Neuronal stem cell (in vitro differentiated cells): ENCODE measurements around the gene ZNF276.
"Not testable (repeated sequence)": the region's sequence is repeated elsewhere in the genome, so short reads cannot be mapped to it uniquely, and the experiment has no call there.

Experiments used
- DNase-seq: peaks from one replicate; pipeline ENCODE4 v3.0.0-alpha.2; 2013; ENCODE audit warnings: low spot score
- H2AFZ ChIP-seq: one replicate; pipeline ENCODE4 v1.6.1; 2013; ENCODE audit warnings: mild to moderate bottlenecking, low read length, inconsistent platforms
- H2AK5ac ChIP-seq: 2 replicates; pipeline ENCODE4 v1.6.1; 2013; ENCODE audit warnings: low read depth, mild to moderate bottlenecking, inconsistent platforms, low read length, moderate library complexity, mixed read lengths
- H2BK120ac ChIP-seq: 2 replicates; pipeline ENCODE4 v1.6.1; 2013; ENCODE audit warnings: low read depth, mild to moderate bottlenecking, inconsistent platforms, low read length, moderate library complexity, mixed read lengths
- H2BK12ac ChIP-seq: one replicate; pipeline ENCODE4 v1.6.1; 2013; ENCODE audit warnings: low read length, inconsistent platforms
- H2BK15ac ChIP-seq: 2 replicates; pipeline ENCODE4 v1.6.1; 2013; ENCODE audit warnings: mild to moderate bottlenecking, low read length, inconsistent platforms, mixed read lengths
- H2BK5ac ChIP-seq: one replicate; pipeline ENCODE4 v1.6.1; 2013; ENCODE audit warnings: inconsistent platforms, mild to moderate bottlenecking, low read length, moderate library complexity
- H3K14ac ChIP-seq: one replicate; pipeline ENCODE4 v1.6.1; 2013; ENCODE audit warnings: low read length, inconsistent platforms
- H3K18ac ChIP-seq: 2 replicates; pipeline ENCODE4 v1.6.1; 2013; ENCODE audit warnings: low read length, inconsistent platforms
- H3K23ac ChIP-seq: 2 replicates; pipeline ENCODE4 v1.6.1; 2013; ENCODE audit warnings: low read depth, mild to moderate bottlenecking, mixed read lengths, low read length, inconsistent platforms; ENCODE audit not compliant: poor library complexity
- H3K27ac ChIP-seq: replicated peaks from 3 replicates; pipeline ENCODE4 v1.5.1; 2013; ENCODE audit warnings: low read length, inconsistent platforms
- H3K27me3 ChIP-seq, 3 experiments: 2 replicates each; pipeline ENCODE4 v1.6.1; 2013; ENCODE audit warnings: low read length in 3 of 3, mild to moderate bottlenecking in 2 of 3, inconsistent platforms in 1 of 3, low read depth in 1 of 3, mixed read lengths in 1 of 3, moderate library complexity in 1 of 3; ENCODE audit not compliant: control insufficient read depth in 3 of 3, insufficient read depth in 3 of 3
- H3K36me3 ChIP-seq, 2 donors: replicated peaks in 1 of 2; 2 replicates each; pipeline ENCODE4 v1.6.1; 2013; ENCODE audit warnings: low read length in 2 of 2; ENCODE audit not compliant: control insufficient read depth in 2 of 2, insufficient read depth in 2 of 2
- H3K4ac ChIP-seq: 2 replicates; pipeline ENCODE4 v1.6.1; 2013; ENCODE audit warnings: inconsistent platforms, mild to moderate bottlenecking, low read length, moderate library complexity
- H3K4me1 ChIP-seq, 2 donors: 1 replicate in 1 of 2; 2 replicates in 1 of 2; pipeline ENCODE4 v1.6.1; 2013; ENCODE audit warnings: low read length in 2 of 2, low read depth in 1 of 2; ENCODE audit not compliant: control insufficient read depth in 2 of 2, insufficient read depth in 1 of 2
- H3K4me2 ChIP-seq: one replicate; pipeline ENCODE4 v1.6.1; 2013; ENCODE audit warnings: mild to moderate bottlenecking, low read length, inconsistent platforms; ENCODE audit not compliant: insufficient read depth, poor library complexity, severe bottlenecking
- H3K4me3 ChIP-seq, 2 donors: 2 replicates each; pipeline ENCODE4 v1.5.1; 2013; ENCODE audit warnings: low read length in 2 of 2, mild to moderate bottlenecking in 2 of 2, inconsistent platforms in 1 of 2, moderate library complexity in 1 of 2
- H3K79me1 ChIP-seq: one replicate; pipeline ENCODE4 v1.6.1; 2013; ENCODE audit warnings: low read depth, mild to moderate bottlenecking, inconsistent platforms, low read length, moderate library complexity
- H3K9ac ChIP-seq: one replicate; pipeline ENCODE4 v1.6.1; 2013; ENCODE audit warnings: mild to moderate bottlenecking, low read depth, low read length, inconsistent platforms; ENCODE audit not compliant: poor library complexity
- H3K9me3 ChIP-seq, 2 donors: replicated peaks in 1 of 2; 2 replicates each; pipeline versions ENCODE3 to v1.6.1; 2013; ENCODE audit warnings: low read length in 2 of 2, mild to moderate bottlenecking in 2 of 2, inconsistent platforms in 1 of 2, low read depth in 1 of 2, mixed read lengths in 1 of 2, moderate library complexity in 1 of 2; ENCODE audit not compliant: control insufficient read depth in 2 of 2, insufficient read depth in 1 of 2
- H4K8ac ChIP-seq: one replicate; pipeline ENCODE4 v1.6.1; 2013; ENCODE audit warnings: low read depth, mild to moderate bottlenecking, inconsistent platforms, low read length, moderate library complexity
- H4K91ac ChIP-seq: one replicate; pipeline ENCODE4 v1.6.1; 2013; ENCODE audit warnings: low read length, low read depth, mild to moderate bottlenecking, inconsistent platforms; ENCODE audit not compliant: poor library complexity
- WGBS, 2 donors: extraction: QIAGEN DNeasy Blood & Tissue Kit; methylation state at CpG; one replicate each; pipeline ENCODE4 v1.1.7; 2013; ENCODE audit warnings: missing lambda C conversion rate in 2 of 2, mixed read lengths in 1 of 2; ENCODE audit not compliant: insufficient read length in 2 of 2, insufficient replicate concordance in 1 of 2; ENCODE audit errors: extremely low coverage in 2 of 2; 5-methylcytosine and 5-hydroxymethylcytosine counted together

Gene ZNF276

GRCh38 chr16:89775223-89775622, 53.9 kb downstream of the ZNF276 start:
- H3K18ac ChIP-seq = no peak overlapping the region
- H3K27ac ChIP-seq = no peak overlapping the region
- H4K91ac ChIP-seq = no peak overlapping the region
- H3K4me1 ChIP-seq = no peaks in the 10 kb centered on the region
- H3K4ac ChIP-seq = no peak overlapping the region
- no peak overlapping the region for H2BK5ac ChIP-seq
- no peak for DNase-seq
- no peak overlapping the region for H2BK120ac ChIP-seq
- peaks cover 45 to 97% of the 10 kb centered on the region in 2 donors for H3K36me3 ChIP-seq
- H3K4me2 ChIP-seq = no peak overlapping the region
- H3K9me3 ChIP-seq = no peaks in the 10 kb centered on the region
- H3K27me3 ChIP-seq = no peaks in the 10 kb centered on the region
- no peak overlapping the region for H3K14ac ChIP-seq
- H4K8ac ChIP-seq = no peak overlapping the region
- no peak overlapping the region for H2AFZ ChIP-seq
- no CpG with 5 or more reads among the region's 13 CpGs for WGBS, 2 donors
- H3K9ac ChIP-seq = no peak overlapping the region
- no peak overlapping the region for H2BK15ac ChIP-seq
- no peak overlapping the region for H3K4me3 ChIP-seq
- no peak overlapping the region for H3K23ac ChIP-seq
- no peak overlapping the region for H2BK12ac ChIP-seq
- no peak overlapping the region for H2AK5ac ChIP-seq
- H3K79me1 ChIP-seq = no peaks in the 10 kb centered on the region

GRCh38 chr16:89778211-89778610, 56.9 kb downstream of the ZNF276 start:
- H2AFZ ChIP-seq, H3K4me1 ChIP-seq, DNase-seq, H2BK15ac ChIP-seq, H4K91ac ChIP-seq, H3K4me3 ChIP-seq, H3K27ac ChIP-seq, H2BK120ac ChIP-seq, H3K4me2 ChIP-seq, H3K79me1 ChIP-seq, H3K9me3 ChIP-seq, H3K23ac ChIP-seq, H2BK12ac ChIP-seq, H2BK5ac ChIP-seq, H2AK5ac ChIP-seq, H3K9ac ChIP-seq, H3K27me3 ChIP-seq, H4K8ac ChIP-seq, H3K4ac ChIP-seq, H3K14ac ChIP-seq, H3K18ac ChIP-seq: not testable (repeated sequence)
- peaks cover 33 to 91% of the 10 kb centered on the region in 2 donors for H3K36me3 ChIP-seq
- no CpG with 5 or more reads among the region's 5 CpGs for WGBS, 2 donors

GRCh38 chr16:89779231-89779908, 58.0 kb downstream of the ZNF276 start:
- no peaks in the 10 kb centered on the region for H3K4me1 ChIP-seq
- no peak overlapping the region for H2AFZ ChIP-seq
- no peak overlapping the region for H4K8ac ChIP-seq
- H3K18ac ChIP-seq = no peak overlapping the region
- no peak overlapping the region for H2BK12ac ChIP-seq
- peaks cover 30 to 90% of the 10 kb centered on the region in 2 donors for H3K36me3 ChIP-seq
- H2BK5ac ChIP-seq = no peak overlapping the region
- H2AK5ac ChIP-seq = no peak overlapping the region
- no peak overlapping the region for H4K91ac ChIP-seq
- H3K27ac ChIP-seq = no peak overlapping the region
- no CpG with 5 or more reads among the region's 13 CpGs for WGBS, 2 donors
- no peak overlapping the region for H2BK15ac ChIP-seq
- no peaks in the 10 kb centered on the region for H3K9me3 ChIP-seq
- H3K23ac ChIP-seq = no peak overlapping the region
- H3K79me1 ChIP-seq = no peaks in the 10 kb centered on the region
- H3K4ac ChIP-seq = no peak overlapping the region
- no peak overlapping the region for H3K4me2 ChIP-seq
- no peak overlapping the region for H3K14ac ChIP-seq
- no peaks in the 10 kb centered on the region for H3K27me3 ChIP-seq
- no peak for DNase-seq
- no peak overlapping the region for H2BK120ac ChIP-seq
- H3K9ac ChIP-seq = no peak overlapping the region
- H3K4me3 ChIP-seq = no peak overlapping the region

GRCh38 chr16:89779909-89780305, 58.6 kb downstream of the ZNF276 start:
- no peak overlapping the region for H2BK15ac ChIP-seq
- no peaks in the 10 kb centered on the region for H3K4me1 ChIP-seq
- no peaks in the 10 kb centered on the region for H3K79me1 ChIP-seq
- no peak overlapping the region for H3K4ac ChIP-seq
- H2BK5ac ChIP-seq = no peak overlapping the region
- H4K8ac ChIP-seq = no peak overlapping the region
- no peak overlapping the region for H2AK5ac ChIP-seq
- no peak overlapping the region for H3K18ac ChIP-seq
- no peak overlapping the region for H3K4me2 ChIP-seq
- H2BK120ac ChIP-seq = no peak overlapping the region
- H3K9me3 ChIP-seq = no peaks in the 10 kb centered on the region
- no peak overlapping the region for H3K14ac ChIP-seq
- no peak overlapping the region for H2AFZ ChIP-seq
- no peak overlapping the region for H3K4me3 ChIP-seq
- H2BK12ac ChIP-seq = no peak overlapping the region
- no peak for DNase-seq
- H3K36me3 ChIP-seq = peaks cover 34 to 92% of the 10 kb centered on the region in 2 donors
- H4K91ac ChIP-seq = no peak overlapping the region
- H3K27ac ChIP-seq = no peak overlapping the region
- no CpG with 5 or more reads among the region's 6 CpGs for WGBS, 2 donors
- no peaks in the 10 kb centered on the region for H3K27me3 ChIP-seq
- no peak overlapping the region for H3K23ac ChIP-seq
- H3K9ac ChIP-seq = no peak overlapping the region
